Sigmoid colon (tissue), 7 donors: ENCODE data around the gene ZNF787. TPM values are rescaled to one million over a fixed set of nuclear protein-coding genes. Genes with fewer than 3 reads are reported as not detected.
A peak's percentile ranks its signal among the peaks of the same experiment; 100 is the strongest.

Experiments used
- DNase-seq: peaks from one replicate; pipeline ENCODE4 v3.0.0-alpha.2; 2019
- H3K27ac ChIP-seq, 4 donors: fragments of 200-600 bp; sonication (generic); one replicate each; pipeline ENCODE4 v1.5.1; 2016 to 2019; ENCODE audit warnings: mild to moderate bottlenecking in 1 of 4
- H3K27me3 ChIP-seq, 3 donors: fragments of 200-600 bp; sonication (generic); one replicate each; pipeline ENCODE4 v1.5.1; 2019; ENCODE audit warnings: mild to moderate bottlenecking in 1 of 3
- H3K36me3 ChIP-seq, 4 donors: fragments of 200-600 bp; sonication (generic); one replicate each; pipeline ENCODE4 v1.5.1; 2016 to 2019
- H3K4me1 ChIP-seq, 4 donors: fragments of 200-600 bp; sonication (generic); one replicate each; pipeline ENCODE4 v1.5.1; 2017 to 2019
- H3K4me3 ChIP-seq, 4 donors: fragments of 200-600 bp; sonication (generic); one replicate each; pipeline ENCODE4 v1.5.1; 2017 to 2019; ENCODE audit warnings: mild to moderate bottlenecking in 2 of 4, moderate library complexity in 1 of 4
- H3K9me3 ChIP-seq, 4 donors: fragments of 200-600 bp in 3 of 4; sonication (generic) in 3 of 4; one replicate each; pipeline versions ENCODE4 v1.5.1 to v1.6.1; 2013 to 2019
- CTCF ChIP-seq, 4 experiments: fragments of 450-650 bp in 3 of 4; fragments of 200-600 bp in 1 of 4; IDR thresholded peaks; one replicate each; pipeline ENCODE4 v1.5.1; 2016 to 2019; ENCODE audit warnings: antibody characterized with exemption in 4 of 4, mild to moderate bottlenecking in 3 of 4, moderate library complexity in 2 of 4
- EP300 ChIP-seq, 4 donors: sonication (generic); formaldehyde crosslinking; IDR thresholded peaks; one replicate each; pipeline ENCODE4 v1.6.1; 2017; ENCODE audit warnings: antibody characterized with exemption in 4 of 4
- POLR2A ChIP-seq, 2 donors: fragments of 450-650 bp; IDR thresholded peaks; one replicate each; pipeline ENCODE4 v1.6.1; 2016; ENCODE audit warnings: antibody characterized with exemption in 2 of 2, mild to moderate bottlenecking in 2 of 2, moderate library complexity in 2 of 2
- POLR2AphosphoS5 ChIP-seq, 4 donors: sonication (generic); formaldehyde crosslinking; IDR thresholded peaks; one replicate each; pipeline ENCODE4 v1.6.1; 2017; ENCODE audit warnings: antibody characterized with exemption in 4 of 4
- WGBS, 2 donors: extraction: QIAGEN DNeasy Blood & Tissue Kit; methylation state at CpG; one replicate each; pipeline ENCODE4 v1.1.7; 2013; 5-methylcytosine and 5-hydroxymethylcytosine counted together
- intact Hi-C: fragments of 100-400 bp; cut with DNase I; formaldehyde crosslinking; loops from one replicate; pipeline ENCODE4 v1.15.1; 2023
- polyA plus RNA-seq, 3 donors: library from polyadenylated mRNA; stranded (reverse); fragments of 200-250 nt; gene quantifications; one replicate each; pipeline ENCODE4 v1.2.3, GENCODE V29; 2013
- total RNA-seq, 4 donors: library from RNA; depleted of rRNA; stranded (reverse); fragments of >200 nt; gene quantifications; one replicate each; pipeline ENCODE4 v1.1.0, GENCODE V29; 2016
- donor health status: healthy with polysubstance abuse.
- donor health status: Bipolar disorder and iron deficiency.
- donor health status: healthy.

The ZNF787 gene
- total and polyA plus RNA-seq, 7 donors: 11.0 to 38.3 (median 14.1) TPM

- TF ChIP-seq CTCF (IDR thresholded peaks at IDR 0.05) (no peak), POLR2AphosphoS5 (IDR thresholded peaks at IDR 0.05) (no peak)
- DNase-seq: no peak
- Histone ChIP-seq H3K27me3 (no peaks in the 10 kb centered on the region), H3K4me1 (peaks cover 0 to 70% (median 60%) of the 10 kb centered on the region in 4 donors), H3K27ac (no peak overlapping the region), H3K4me3 (no peak overlapping the region), H3K9me3 (no peaks in the 10 kb centered on the region), H3K36me3 (peaks cover 0 to 5% (median 0%) of the 10 kb centered on the region in 4 donors)
- 43 to 80% methylated on average over 14 of the region's 14 CpGs for WGBS, 2 donors
- intact Hi-C loops: no loop called here
Measured at GRCh38 chr19:56117376-56117884, 3.7 kb downstream of the ZNF787 start.

GRCh38 chr19:56116606-56117005 lies 4.5 kb downstream of the ZNF787 start:
- TF ChIP-seq EP300 (IDR thresholded peaks at IDR 0.05): no peak
- TF ChIP-seq CTCF (IDR thresholded peaks at IDR 0.05): no peak
- no peak for TF ChIP-seq POLR2AphosphoS5 (IDR thresholded peaks at IDR 0.05)
- TF ChIP-seq POLR2A (IDR thresholded peaks at IDR 0.05): no peak
- H3K36me3 ChIP-seq: peaks cover 0 to 5% (median 0%) of the 10 kb centered on the region in 4 donors
- peaks cover 0 to 73% (median 67%) of the 10 kb centered on the region in 4 donors for H3K4me1 ChIP-seq
- H3K27me3 ChIP-seq: no peaks in the 10 kb centered on the region
- 84 to 91% methylated on average over 6 of the region's 6 CpGs for WGBS, 2 donors
- intact Hi-C loops: no loop called here
- no peaks in the 10 kb centered on the region for H3K9me3 ChIP-seq
- no peak for DNase-seq
- H3K4me3 ChIP-seq: no peak overlapping the region
- H3K27ac ChIP-seq: no peak overlapping the region

GRCh38 chr19:56115490-56115889 lies 5.6 kb downstream of the ZNF787 start:
- 94 to 96% methylated on average over 21 of the region's 21 CpGs for WGBS, 2 donors

GRCh38 chr19:56114778-56115110 lies 6.4 kb downstream of the ZNF787 start:
- no peak for TF ChIP-seq POLR2A (IDR thresholded peaks at IDR 0.05)
- TF ChIP-seq EP300 (IDR thresholded peaks at IDR 0.05): no peak
- no peak for TF ChIP-seq CTCF (IDR thresholded peaks at IDR 0.05)
- no peak for TF ChIP-seq POLR2AphosphoS5 (IDR thresholded peaks at IDR 0.05)
- no peak for DNase-seq
- 87 to 90% methylated on average over 10 of the region's 10 CpGs for WGBS, 2 donors
- H3K27me3 ChIP-seq: no peaks in the 10 kb centered on the region
- intact Hi-C loops: no loop called here
- peak overlapping the region in 2 of 4 donors; percentile 14 to 38 for H3K27ac ChIP-seq
- H3K36me3 ChIP-seq: peaks cover 0 to 5% (median 0%) of the 10 kb centered on the region in 4 donors
- H3K4me1 ChIP-seq: peaks cover 0 to 86% (median 79%) of the 10 kb centered on the region in 4 donors
- no peak overlapping the region for H3K4me3 ChIP-seq
- H3K9me3 ChIP-seq: no peaks in the 10 kb centered on the region

More at GRCh38 chr19:56115490-56115889, 5.6 kb downstream of the ZNF787 start:
- no peak overlapping the region for H3K27ac ChIP-seq
- H3K27me3 ChIP-seq: no peaks in the 10 kb centered on the region
- no peak overlapping the region for H3K4me3 ChIP-seq
- intact Hi-C loops: no loop called here
- no peak for TF ChIP-seq POLR2A (IDR thresholded peaks at IDR 0.05)
- TF ChIP-seq CTCF (IDR thresholded peaks at IDR 0.05): no peak
- TF ChIP-seq POLR2AphosphoS5 (IDR thresholded peaks at IDR 0.05): no peak
- no peak for TF ChIP-seq EP300 (IDR thresholded peaks at IDR 0.05)
- no peaks in the 10 kb centered on the region for H3K9me3 ChIP-seq
- peaks cover 0 to 84% (median 77%) of the 10 kb centered on the region in 4 donors for H3K4me1 ChIP-seq
- peaks cover 0 to 5% (median 0%) of the 10 kb centered on the region in 4 donors for H3K36me3 ChIP-seq
- DNase-seq: no peak
